Stimulated activated CD8-positive, alpha-beta memory T cell treated with anti-CD3 and anti-CD28 coated beads, Interleukin-7, amount 100 ng/mL, for 1 hour (primary cell): Measurements from ENCODE around the gene TNKS1BP1.
"Not testable (repeated sequence)": the region's sequence is repeated elsewhere in the genome, so short reads cannot be mapped to it uniquely, and the experiment has no call there.

Experiments
- DNase-seq, 2 donors: peaks; one replicate each; pipeline ENCODE4 v3.0.0-alpha.2; 2020; ENCODE audit warnings: low read depth in 2 of 2

TNKS1BP1 gene

GRCh38 chr11:57354699-57355098 lies 29.9 kb upstream of the TNKS1BP1 start:
- DNase-seq: no peak

GRCh38 chr11:57353852-57354251 lies 29.1 kb upstream of the TNKS1BP1 start:
- no peak for DNase-seq

GRCh38 chr11:57353446-57353845 lies 28.7 kb upstream of the TNKS1BP1 start:
- DNase-seq: no peak

- no peak for DNase-seq
Observed at GRCh38 chr11:57353036-57353435, 28.3 kb upstream of the TNKS1BP1 start.

GRCh38 chr11:57349491-57350274 lies 24.9 kb upstream of the TNKS1BP1 start:
- DNase-seq: peak; percentile 33 to 49

- DNase-seq: no peak
Observed at GRCh38 chr11:57348636-57349313, 24.0 kb upstream of the TNKS1BP1 start.

- DNase-seq: no peak
Observed at GRCh38 chr11:57348052-57348451, 23.3 kb upstream of the TNKS1BP1 start.

- no peak for DNase-seq
Observed at GRCh38 chr11:57347336-57347735, 22.6 kb upstream of the TNKS1BP1 start.

- peak; percentile 40 to 60 for DNase-seq
Observed at GRCh38 chr11:57345555-57346211, 20.9 kb upstream of the TNKS1BP1 start.

- DNase-seq: no peak
Observed at GRCh38 chr11:57344826-57345225, 20.1 kb upstream of the TNKS1BP1 start.

GRCh38 chr11:57343825-57344224 lies 19.1 kb upstream of the TNKS1BP1 start:
- no peak for DNase-seq

- no peak for DNase-seq
Observed at GRCh38 chr11:57342702-57343101, 17.9 kb upstream of the TNKS1BP1 start.

GRCh38 chr11:57341250-57341808 lies 16.6 kb upstream of the TNKS1BP1 start:
- no peak for DNase-seq

GRCh38 chr11:57340039-57340615 lies 15.4 kb upstream of the TNKS1BP1 start:
- DNase-seq: no peak

- no peak for DNase-seq
Observed at GRCh38 chr11:57339328-57339727, 14.6 kb upstream of the TNKS1BP1 start.

- no peak for DNase-seq
Observed at GRCh38 chr11:57338142-57338541, 13.4 kb upstream of the TNKS1BP1 start, which contains the start of gene P2RX3. TSS of gene P2RX3 (plus strand) at chr11:57338352. CDS start at chr11:57338551, 199 bp downstream.

GRCh38 chr11:57336856-57337255 lies 12.1 kb upstream of the TNKS1BP1 start:
- DNase-seq: not testable (repeated sequence)

GRCh38 chr11:57336111-57336666 lies 11.4 kb upstream of the TNKS1BP1 start:
- DNase-seq: no peak

GRCh38 chr11:57335343-57336110 lies 10.8 kb upstream of the TNKS1BP1 start, which contains the start of gene SSRP1:
TSS of gene SSRP1 (minus strand) at chr11:57335892. CDS start at chr11:57335121, 771 bp downstream.
- DNase-seq: peak; percentile 67 to 74

GRCh38 chr11:57335023-57335342 lies 10.2 kb upstream of the TNKS1BP1 start:
- DNase-seq: no peak
